ENCODE data around the gene EIF3M. TPM values are rescaled to one million over a fixed set of nuclear protein-coding genes. Genes with fewer than 3 reads are reported as not detected.

EIF3M gene
- total RNA-seq, 4 donors from 2014 or later = 163 to 257 (median 177) TPM

DNA sequence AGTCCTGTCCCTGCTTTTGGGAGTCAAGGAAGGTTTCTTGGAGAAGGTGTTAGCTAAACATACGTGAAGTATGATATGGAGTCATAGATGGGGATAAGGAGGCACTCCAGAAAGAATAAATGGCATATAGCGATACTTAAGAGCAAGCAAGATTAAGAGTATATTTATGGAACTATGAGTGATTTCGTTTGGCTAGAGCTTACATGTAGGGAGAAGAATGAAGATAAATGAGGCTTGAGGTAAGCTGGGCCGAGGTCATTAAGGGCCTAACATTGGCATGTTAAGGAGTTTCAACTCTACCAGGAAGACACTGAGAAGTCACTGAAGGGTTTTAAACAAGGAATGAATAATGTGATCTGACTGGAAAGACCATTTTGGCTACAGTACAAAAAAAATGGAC lies 33.3 kb downstream of the EIF3M start:
- H3K9me3 ChIP-seq = peaks cover 0 to 12% (median 0%) of the 10 kb centered on the region in 4 donors
- no peak overlapping the region for H3K4me3 ChIP-seq
- H3K27me3 ChIP-seq = no peaks in the 10 kb centered on the region
- H3K36me3 ChIP-seq = no peaks in the 10 kb centered on the region
- 86% methylated on average over 4 of the region's 4 CpGs for WGBS, 2 donors
- no peak for DNase-seq (ENCODE audit: low spot score in 2 of 2)
- H3K27ac ChIP-seq = no peak overlapping the region
- no peaks in the 10 kb centered on the region for H3K4me1 ChIP-seq
- TF ChIP-seq EP300 (IDR thresholded peaks at IDR 0.05) = no peak
- TF ChIP-seq, protein P1, sequence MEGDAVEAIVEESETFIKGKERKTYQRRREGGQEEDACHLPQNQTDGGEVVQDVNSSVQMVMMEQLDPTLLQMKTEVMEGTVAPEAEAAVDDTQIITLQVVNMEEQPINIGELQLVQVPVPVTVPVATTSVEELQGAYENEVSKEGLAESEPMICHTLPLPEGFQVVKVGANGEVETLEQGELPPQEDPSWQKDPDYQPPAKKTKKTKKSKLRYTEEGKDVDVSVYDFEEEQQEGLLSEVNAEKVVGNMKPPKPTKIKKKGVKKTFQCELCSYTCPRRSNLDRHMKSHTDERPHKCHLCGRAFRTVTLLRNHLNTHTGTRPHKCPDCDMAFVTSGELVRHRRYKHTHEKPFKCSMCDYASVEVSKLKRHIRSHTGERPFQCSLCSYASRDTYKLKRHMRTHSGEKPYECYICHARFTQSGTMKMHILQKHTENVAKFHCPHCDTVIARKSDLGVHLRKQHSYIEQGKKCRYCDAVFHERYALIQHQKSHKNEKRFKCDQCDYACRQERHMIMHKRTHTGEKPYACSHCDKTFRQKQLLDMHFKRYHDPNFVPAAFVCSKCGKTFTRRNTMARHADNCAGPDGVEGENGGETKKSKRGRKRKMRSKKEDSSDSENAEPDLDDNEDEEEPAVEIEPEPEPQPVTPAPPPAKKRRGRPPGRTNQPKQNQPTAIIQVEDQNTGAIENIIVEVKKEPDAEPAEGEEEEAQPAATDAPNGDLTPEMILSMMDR (IDR thresholded peaks at IDR 0.05) = no peak
- TF ChIP-seq POLR2A (IDR thresholded peaks at IDR 0.05) = no peak

DNA sequence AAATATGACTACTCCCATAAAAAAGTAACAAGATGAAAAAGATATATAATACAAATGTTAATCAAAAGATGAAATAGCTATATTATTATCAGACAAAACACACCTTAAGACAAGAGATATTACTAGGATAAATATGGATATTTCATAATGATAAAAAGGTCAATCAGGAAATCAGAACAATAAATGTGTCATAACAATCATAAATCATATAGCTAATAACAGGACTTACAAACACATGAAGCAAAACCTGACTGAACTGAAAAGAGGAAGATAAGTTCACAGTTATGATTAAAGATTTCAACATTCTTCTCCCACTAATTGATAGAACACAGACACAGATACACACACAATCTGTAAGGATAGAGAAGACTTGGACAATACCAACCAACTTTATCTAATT lies 47.2 kb downstream of the EIF3M start:
- H3K27me3 ChIP-seq = no peaks in the 10 kb centered on the region
- H3K4me1 ChIP-seq = no peaks in the 10 kb centered on the region
- H3K9me3 ChIP-seq = no peaks in the 10 kb centered on the region
- no peak overlapping the region for H3K4me3 ChIP-seq
- H3K36me3 ChIP-seq = no peaks in the 10 kb centered on the region
- no peak for DNase-seq (ENCODE audit: low spot score in 2 of 2)
- H3K27ac ChIP-seq = no peak overlapping the region
- TF ChIP-seq, protein P1 (IDR thresholded peaks at IDR 0.05) = no peak
- TF ChIP-seq EP300 (IDR thresholded peaks at IDR 0.05) = no peak
- no peak for TF ChIP-seq POLR2A (IDR thresholded peaks at IDR 0.05)

DNA sequence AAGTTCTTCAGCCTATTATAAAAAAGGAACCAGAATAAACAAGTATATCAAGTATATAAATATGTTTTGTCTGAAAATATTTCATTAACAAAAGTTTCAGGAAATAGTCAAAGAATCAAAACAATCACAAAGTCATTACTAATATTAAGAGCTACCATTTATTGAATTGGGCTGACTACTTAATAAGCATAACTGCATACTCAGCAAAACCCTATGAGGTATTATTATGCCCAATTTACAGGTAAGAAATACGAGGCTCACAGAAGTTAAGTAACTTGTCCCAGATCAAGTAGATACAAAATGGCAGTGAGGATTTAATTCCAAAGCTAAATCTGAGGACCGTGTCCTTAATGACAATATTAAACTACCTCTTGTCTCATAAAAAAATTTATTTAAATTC lies 52.2 kb downstream of the EIF3M start:
- Histone ChIP-seq H3K9me3 (no peaks in the 10 kb centered on the region), H3K4me3 (no peak overlapping the region), H3K36me3 (no peaks in the 10 kb centered on the region), H3K27ac (no peak overlapping the region), H3K4me1 (no peaks in the 10 kb centered on the region), H3K27me3 (no peaks in the 10 kb centered on the region)
- TF ChIP-seq, protein P1 (IDR thresholded peaks at IDR 0.05) = no peak
- TF ChIP-seq EP300 (IDR thresholded peaks at IDR 0.05) (no peak), POLR2A (IDR thresholded peaks at IDR 0.05) (no peak)
- WGBS, 2 donors = 81 to 82% methylated on average over 2 of the region's 2 CpGs
- DNase-seq (ENCODE audit: low spot score in 2 of 2) = no peak

DNA sequence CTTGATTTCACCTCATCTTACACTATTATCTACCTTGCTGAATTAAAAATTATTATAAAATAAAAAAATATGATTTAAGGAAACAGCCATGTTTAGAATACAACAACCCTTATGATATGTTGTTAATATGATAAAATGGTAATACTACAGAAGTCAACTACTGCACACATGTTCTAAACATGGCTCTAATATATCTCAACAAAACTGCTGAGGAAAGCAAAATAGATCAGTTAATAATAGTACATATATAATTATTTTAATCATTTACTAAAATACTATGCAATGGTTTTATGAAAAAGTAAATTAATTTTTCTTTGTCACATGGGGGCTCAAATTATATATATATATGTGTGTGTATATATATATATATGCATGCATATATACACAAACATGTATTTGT lies 57.7 kb downstream of the EIF3M start:
- Histone ChIP-seq H3K36me3 (no peaks in the 10 kb centered on the region), H3K27ac (no peak overlapping the region), H3K4me1 (no peaks in the 10 kb centered on the region), H3K27me3 (no peaks in the 10 kb centered on the region), H3K9me3 (no peaks in the 10 kb centered on the region), H3K4me3 (no peak overlapping the region)
- TF ChIP-seq POLR2A (IDR thresholded peaks at IDR 0.05) (no peak), EP300 (IDR thresholded peaks at IDR 0.05) (no peak)
- TF ChIP-seq, protein P1 (IDR thresholded peaks at IDR 0.05) = no peak
- no peak for DNase-seq (ENCODE audit: low spot score in 2 of 2)

DNA sequence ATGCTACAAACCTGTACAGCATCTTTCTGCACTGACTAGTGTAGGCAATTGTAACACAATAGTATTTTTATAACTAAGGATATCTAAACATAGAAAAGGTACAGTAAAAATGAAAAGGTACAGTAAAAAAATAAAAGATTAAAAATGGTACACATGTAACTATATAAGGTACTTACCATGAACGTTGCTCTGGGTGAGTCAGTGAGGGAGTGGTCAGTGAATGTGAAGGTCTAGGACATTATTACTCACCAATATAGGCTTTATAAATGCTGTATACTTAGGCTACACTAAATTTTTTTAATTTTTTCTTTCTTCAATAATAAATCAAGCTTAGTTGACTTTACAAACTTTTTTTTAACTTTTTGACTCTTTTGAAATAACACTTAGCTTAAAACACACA lies 59.9 kb downstream of the EIF3M start:
- Histone ChIP-seq H3K9me3 (no peaks in the 10 kb centered on the region), H3K4me3 (no peak overlapping the region), H3K4me1 (no peaks in the 10 kb centered on the region), H3K27me3 (no peaks in the 10 kb centered on the region), H3K27ac (no peak overlapping the region), H3K36me3 (no peaks in the 10 kb centered on the region)
- 47 to 66% methylated on average over 1 of the region's 1 CpG for WGBS, 2 donors
- no peak for DNase-seq (ENCODE audit: low spot score in 2 of 2)
- no peak for TF ChIP-seq EP300 (IDR thresholded peaks at IDR 0.05)
- no peak for TF ChIP-seq POLR2A (IDR thresholded peaks at IDR 0.05)
- TF ChIP-seq, protein P1 (IDR thresholded peaks at IDR 0.05) = no peak

Other genes starting within 250 kb of the EIF3M start
- not detected for gene WT1, start 148.3 kb upstream of the EIF3M start, total RNA-seq
- 1 to 10 TPM in 1 of 4 donors, under 1 TPM in 3; 0.21 to 3.3 (median 0.59) TPM for gene CCDC73, start 210.8 kb downstream of the EIF3M start, total RNA-seq
- 10 to 100 TPM; 15.0 to 30.8 (median 28.3) TPM for gene PRRG4, start 246.1 kb downstream of the EIF3M start, total RNA-seq